HCT116 (cell line): ENCODE measurements around the gene ZNF304. TPM values are rescaled to one million over a fixed set of nuclear protein-coding genes. Genes with fewer than 3 reads are reported as not detected.

Experiments used
- ATAC-seq: fragments of 200-7000 bp; cut with Tn5 transposase; 2 replicates; pipeline ENCODE4 v1.9.1; 2020; ENCODE audit warnings: mild to moderate bottlenecking, moderate library complexity
- BruUV-seq: library from RNA; stranded (reverse); fragments of 400-500 nt; replicated peaks from 2 replicates; lab custom pipeline; 2021; lab: Mats Ljungman, UMichigan
- CTCF ChIA-PET: fragments of 300-600 bp; sonication (Branson Sonifier 250); formaldehyde crosslinking; loops from one replicate; lab custom pipeline; 2021; ENCODE audit warnings: antibody characterized with exemption; lab: Charles Lee
- POLR2A ChIA-PET: fragments of 300-600, 350-600 bp; sonication (Branson Sonifier 250); formaldehyde crosslinking; loops from one replicate; lab custom pipeline; 2021; ENCODE audit warnings: antibody characterized with exemption; lab: Charles Lee
- RAD21 ChIA-PET, 2 experiments: fragments of 300-600 bp; sonication (Branson Sonifier 250); formaldehyde crosslinking; loops; one replicate each; lab custom pipeline; 2023; ENCODE audit warnings: low total read pairs in 2 of 2; ENCODE audit not compliant: uncharacterized antibody in 2 of 2, unreplicated experiment in 2 of 2, low non-redundant PET in 1 of 2; lab: Charles Lee
- DNase-seq: peaks from one replicate; pipeline ENCODE4 v3.0.0-alpha.2; 2010; ENCODE audit warnings: low read depth, low spot score
- H2AFZ ChIP-seq: fragments of 200-600 bp; shearing (Covaris generic), sonication (generic); 2 replicates; pipeline ENCODE4 v1.6.1; 2017; ENCODE audit warnings: low read depth, mixed run types, mixed read lengths, antibody characterized with exemption, low read length; ENCODE audit not compliant: poor library complexity, severe bottlenecking
- H3K27ac ChIP-seq: 2 replicates; pipeline ENCODE4 v1.5.1; 2012; ENCODE audit warnings: low read depth, low read length
- H3K27me3 ChIP-seq: fragments of 200-600 bp; sonication (generic); 2 replicates; pipeline ENCODE4 v1.6.1; 2016; ENCODE audit warnings: mixed run types, low read length, mixed read lengths; ENCODE audit not compliant: insufficient read depth
- H3K36me3 ChIP-seq, 2 experiments: fragments of 200-500 bp in 1 of 2; fragments of 200-600 bp in 1 of 2; sonication (Bioruptor generic) in 1 of 2; sonication (generic) in 1 of 2; 2 replicates each; pipeline versions ENCODE4 v1.5.1 to v1.6.1; 2014 to 2016; ENCODE audit warnings: low read length in 2 of 2, inconsistent platforms in 1 of 2, mixed read lengths in 1 of 2, mixed run types in 1 of 2; ENCODE audit not compliant: insufficient read depth in 2 of 2, control insufficient read depth in 1 of 2
- H3K4me1 ChIP-seq, 2 experiments: fragments of 200-600 bp in 1 of 2; sonication (generic) in 1 of 2; 2 replicates each; pipeline versions ENCODE4 v1.5.1 to v1.6.1; 2012 to 2017; ENCODE audit warnings: low read length in 2 of 2, inconsistent platforms in 1 of 2, mild to moderate bottlenecking in 1 of 2, mixed read lengths in 1 of 2, mixed run types in 1 of 2, moderate library complexity in 1 of 2; ENCODE audit not compliant: insufficient read depth in 2 of 2, control insufficient read depth in 1 of 2
- H3K4me2 ChIP-seq: fragments of 200-600 bp; sonication (generic); 2 replicates; pipeline ENCODE4 v1.6.1; 2017; ENCODE audit warnings: mixed run types, low read length, mixed read lengths
- H3K4me3 ChIP-seq, 2 experiments: fragments of 200-600 bp in 1 of 2; sonication (generic) in 1 of 2; replicated peaks in 1 of 2; 2 replicates each; pipeline ENCODE4 v1.5.1; 2011 to 2016; ENCODE audit warnings: low read length in 2 of 2, control low read depth in 1 of 2, low read depth in 1 of 2, mild to moderate bottlenecking in 1 of 2, mixed read lengths in 1 of 2, mixed run types in 1 of 2
- H3K79me2 ChIP-seq: fragments of 200-600 bp; sonication (generic); 2 replicates; pipeline ENCODE4 v1.6.1; 2017; ENCODE audit warnings: mild to moderate bottlenecking, mixed run types, low read length, moderate library complexity, mixed read lengths; ENCODE audit not compliant: insufficient read depth
- H3K9ac ChIP-seq: fragments of 200-600 bp; sonication (generic); 2 replicates; pipeline ENCODE4 v1.6.1; 2016; ENCODE audit warnings: low read length, mixed read lengths
- H3K9me2 ChIP-seq: fragments of 200-600 bp; sonication (generic), shearing (Covaris generic); 2 replicates; pipeline ENCODE4 v1.6.1; 2017; ENCODE audit warnings: mixed run types, mild to moderate bottlenecking, moderate library complexity; ENCODE audit not compliant: insufficient read depth
- H3K9me3 ChIP-seq, 2 experiments: fragments of 200-500 bp in 1 of 2; fragments of 200-600 bp in 1 of 2; sonication (Bioruptor generic) in 1 of 2; sonication (generic) in 1 of 2; 2 replicates each; pipeline ENCODE4 v1.6.1; 2014 to 2017; ENCODE audit warnings: low read length in 2 of 2, mixed read lengths in 2 of 2, inconsistent platforms in 1 of 2, low read depth in 1 of 2, mild to moderate bottlenecking in 1 of 2, mixed run types in 1 of 2, moderate library complexity in 1 of 2; ENCODE audit not compliant: control insufficient read depth in 1 of 2, insufficient read depth in 1 of 2
- H4K20me1 ChIP-seq: fragments of 200-600 bp; sonication (generic), shearing (Covaris generic); 2 replicates; pipeline ENCODE4 v1.6.1; 2017; ENCODE audit warnings: mixed run types, mild to moderate bottlenecking, moderate library complexity; ENCODE audit not compliant: insufficient read depth
- EGR1 ChIP-seq: IDR thresholded peaks from 2 replicates; pipeline ENCODE4 v1.6.1; 2012; ENCODE audit warnings: low read depth
- EZH2phosphoT487 ChIP-seq: fragments of 200-600 bp; IDR thresholded peaks from 2 replicates; pipeline ENCODE4 v1.6.1; 2018; ENCODE audit warnings: antibody characterized with exemption, borderline replicate concordance
- JUND ChIP-seq: IDR thresholded peaks from 2 replicates; pipeline ENCODE4 v1.6.1; 2012
- MAX ChIP-seq: IDR thresholded peaks from 2 replicates; pipeline ENCODE4 v1.6.1; 2012
- RAD21 ChIP-seq: IDR thresholded peaks from 2 replicates; pipeline ENCODE4 v1.6.1; 2012; ENCODE audit warnings: low read depth, mild to moderate bottlenecking
- REST ChIP-seq: IDR thresholded peaks from 2 replicates; pipeline ENCODE4 v1.6.1; 2012; ENCODE audit warnings: low read depth
- SRF ChIP-seq: IDR thresholded peaks from 2 replicates; pipeline ENCODE4 v1.6.1; 2012; ENCODE audit warnings: low read depth
- ZBTB33 ChIP-seq: IDR thresholded peaks from 2 replicates; pipeline ENCODE4 v1.6.1; 2011; ENCODE audit warnings: mild to moderate bottlenecking, low read length, moderate library complexity; ENCODE audit not compliant: insufficient replicate concordance; ENCODE audit errors: extremely low read depth
- intact Hi-C: fragments of 100-400 bp; cut with micrococcal nuclease; formaldehyde crosslinking; loops from 2 replicates; pipeline ENCODE4 v1.10.0; 2022
- total RNA-seq: library from RNA; stranded (reverse); gene quantifications from one replicate; pipeline ENCODE4 v1.2.1, GENCODE V29; 2021; ENCODE audit not compliant: unreplicated experiment

Gene ZNF304
- total RNA-seq, 1 experiment from 2014 or later = 6.3 TPM

GRCh38 chr19:57317503-57317902 lies 33.6 kb upstream of the ZNF304 start (continued):
- TF ChIP-seq REST (no peak), ZBTB33 (no peak), EZH2phosphoT487 (no peak), EGR1 (no peak), JUND (no peak)

- ATAC-seq (no peak), DNase-seq (no peak)
- H3K4me1 ChIP-seq = peaks cover 9 to 13% of the 10 kb centered on the region in 2 experiments
- H3K9ac ChIP-seq = peak overlapping the region; percentile 83
- no peaks in the 10 kb centered on the region for H3K27me3 ChIP-seq
- H4K20me1 ChIP-seq = no peaks in the 10 kb centered on the region
- TSS peak; percentile 100 for BruUV-seq
- POLR2A ChIA-PET = interaction anchor here (1.1 to 1.7 kb wide), 2 partner anchors 13 to 18 kb away, joined by 3 to 4 read pairs; no protein-coding TSS in a partner anchor
- peak overlapping the region; percentile 75 to 80 for H3K4me3 ChIP-seq
- RAD21 ChIA-PET = no interaction called here
- H2AFZ ChIP-seq = peak overlapping the region; percentile 49
- H3K79me2 ChIP-seq = peaks cover 25% of the 10 kb centered on the region
- CTCF ChIA-PET = interaction anchor here (1.1 kb wide), 1 partner anchor 1194 kb away, joined by 3 read pairs; no protein-coding TSS in a partner anchor
- intact Hi-C loops = loop anchor here (1.0 kb wide), 1 partner anchor 41 kb away; no protein-coding TSS in a partner anchor
- peak overlapping the region; percentile 89 for H3K4me2 ChIP-seq
- H3K9me3 ChIP-seq = no peaks in the 10 kb centered on the region
- no peaks in the 10 kb centered on the region for H3K9me2 ChIP-seq
- peaks cover 4 to 7% of the 10 kb centered on the region in 2 experiments; a peak in 2 of 4 replicates for H3K36me3 ChIP-seq
- TF ChIP-seq EGR1 (no peak), MAX (no peak), RAD21 (no peak), SRF (no peak), JUND (no peak)
- peak overlapping the region; percentile 78 for H3K27ac ChIP-seq
These were observed 31.2 kb upstream of the ZNF304 start for GRCh38 chr19:57319869-57320179.
